GM19324 (cell line): ENCODE data around the gene LHFPL6.
A peak's percentile ranks its signal among the peaks of the same experiment; 100 is the strongest.

ENCODE experiments used
- ATAC-seq: cut with Tn5 transposase; IDR thresholded peaks from one replicate; pipeline ENCODE4 v1.9.1; 2021; ENCODE audit warnings: mild to moderate bottlenecking, moderate library complexity; ENCODE audit not compliant: unreplicated experiment, low FRiP score

LHFPL6 gene

DNA sequence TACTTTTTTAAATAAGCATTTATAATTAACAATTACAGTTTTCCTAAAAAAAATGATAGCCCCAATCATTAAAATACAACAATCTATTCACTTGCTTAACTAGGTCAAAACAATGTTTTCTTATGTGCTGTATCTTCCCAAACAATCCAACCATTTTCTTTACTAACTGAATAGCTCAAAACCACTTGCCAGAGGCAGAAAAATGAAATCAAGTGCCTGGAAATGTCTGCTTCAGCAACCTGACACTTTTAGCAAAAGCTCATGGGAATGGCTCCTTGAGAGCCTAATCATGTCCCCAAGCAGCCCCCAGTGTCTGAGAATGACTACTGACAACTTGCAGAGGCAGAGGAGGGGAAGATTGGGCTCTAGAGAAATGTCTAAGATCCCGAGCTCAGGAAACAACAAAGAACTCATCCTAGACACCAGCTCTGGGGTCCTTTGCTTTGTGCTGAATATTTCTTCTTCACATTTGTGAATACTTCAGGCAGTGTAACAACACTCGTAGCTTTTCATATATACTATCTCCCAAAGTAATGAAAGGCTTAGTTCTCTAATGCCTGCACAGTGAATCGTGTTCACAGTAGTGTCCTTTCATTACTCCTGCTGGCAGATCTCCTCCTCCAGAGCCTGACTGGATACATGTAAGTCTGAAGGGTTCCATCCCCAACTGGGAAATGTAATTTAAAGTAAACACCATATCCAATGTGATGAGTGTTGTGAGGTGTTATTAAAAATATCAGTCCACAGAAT is 280.0 kb downstream of the LHFPL6 start:
- no peak for ATAC-seq

DNA sequence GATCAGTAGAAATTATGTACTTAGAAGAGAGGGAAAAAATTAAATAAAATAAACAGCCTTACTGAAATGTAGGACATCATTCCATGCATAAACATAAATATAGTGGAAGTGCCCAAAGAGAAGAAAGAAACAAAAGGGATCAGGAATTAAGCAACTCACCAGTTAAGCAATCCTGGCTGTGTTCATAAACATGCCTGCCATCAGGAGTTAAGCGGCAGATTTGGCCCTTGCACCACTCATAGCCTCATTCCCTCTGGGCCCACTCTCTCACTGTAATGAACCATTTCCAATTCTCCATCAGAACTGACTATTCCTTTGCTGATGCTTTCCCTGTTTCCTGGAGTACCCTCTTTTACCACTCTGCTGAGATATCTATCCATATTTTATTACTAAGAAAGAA is 281.4 kb downstream of the LHFPL6 start:
- no peak for ATAC-seq

- no peak for ATAC-seq
Measured at GRCh38 chr13:39318161-39318560, 284.8 kb downstream of the LHFPL6 start.

DNA sequence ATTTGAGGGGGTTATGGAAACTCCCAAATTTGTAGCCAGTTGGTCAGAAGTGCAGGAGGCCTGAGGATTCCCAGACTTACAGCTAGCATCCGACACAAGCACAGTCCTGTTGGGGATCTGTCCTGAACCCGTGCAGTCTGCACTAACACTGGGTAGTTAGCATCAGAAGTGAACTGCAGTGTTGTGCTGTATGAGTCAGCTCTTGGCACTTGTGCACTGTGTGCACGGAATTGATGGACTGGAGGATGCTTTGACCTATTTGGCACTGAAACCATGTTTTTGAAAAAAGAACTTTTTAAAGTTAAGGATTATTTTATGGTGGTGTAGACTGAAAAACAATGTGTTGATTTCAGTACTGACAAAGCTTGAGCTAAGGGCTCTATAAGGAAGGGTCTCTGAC is 285.7 kb downstream of the LHFPL6 start:
- ATAC-seq = no peak

GRCh38 chr13:39315796-39316195 is 287.2 kb downstream of the LHFPL6 start:
- ATAC-seq = no peak

GRCh38 chr13:39313721-39314120 is 289.3 kb downstream of the LHFPL6 start:
- ATAC-seq = no peak

- no peak for ATAC-seq
Measured at GRCh38 chr13:39312596-39312995, 290.4 kb downstream of the LHFPL6 start.

DNA sequence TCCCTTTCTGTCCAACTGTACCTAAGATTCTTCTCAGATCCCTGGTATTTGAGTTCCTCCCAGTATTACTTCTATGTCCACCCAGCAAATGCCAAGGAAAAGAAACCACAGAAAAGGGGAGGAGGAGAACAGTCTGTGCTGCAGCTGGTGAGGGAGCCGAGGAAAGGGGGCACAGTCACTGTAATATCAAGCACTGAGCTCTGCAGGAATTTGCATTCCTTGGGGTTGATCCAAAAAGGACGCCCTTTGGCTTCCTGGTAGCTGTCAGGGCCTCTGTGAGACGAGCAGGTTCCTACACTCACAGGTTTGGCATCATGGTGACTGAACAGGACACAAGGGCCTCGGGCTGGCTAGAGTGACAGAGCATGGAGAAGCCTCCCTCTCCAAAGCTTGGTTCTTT is 291.4 kb downstream of the LHFPL6 start:
- no peak for ATAC-seq

DNA sequence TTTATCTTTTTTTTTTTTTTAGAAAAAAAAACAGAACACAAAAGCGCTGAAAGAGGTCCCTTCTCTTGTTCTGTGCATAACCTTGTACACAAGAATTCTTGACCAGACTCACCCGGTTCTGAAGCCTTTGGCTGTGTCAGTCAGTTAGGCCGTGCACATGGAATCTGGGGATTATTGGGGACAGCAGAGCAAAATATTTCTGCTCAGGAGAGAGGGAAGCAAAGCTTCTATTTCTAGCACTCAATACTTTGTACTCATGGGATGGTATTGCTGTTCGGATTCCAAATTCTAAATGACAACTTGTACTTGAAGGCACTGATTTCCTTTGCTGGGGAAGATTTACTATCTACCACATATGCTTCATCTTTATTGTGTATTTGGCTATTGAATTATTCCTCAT is 292.0 kb downstream of the LHFPL6 start:
- ATAC-seq = no peak

DNA sequence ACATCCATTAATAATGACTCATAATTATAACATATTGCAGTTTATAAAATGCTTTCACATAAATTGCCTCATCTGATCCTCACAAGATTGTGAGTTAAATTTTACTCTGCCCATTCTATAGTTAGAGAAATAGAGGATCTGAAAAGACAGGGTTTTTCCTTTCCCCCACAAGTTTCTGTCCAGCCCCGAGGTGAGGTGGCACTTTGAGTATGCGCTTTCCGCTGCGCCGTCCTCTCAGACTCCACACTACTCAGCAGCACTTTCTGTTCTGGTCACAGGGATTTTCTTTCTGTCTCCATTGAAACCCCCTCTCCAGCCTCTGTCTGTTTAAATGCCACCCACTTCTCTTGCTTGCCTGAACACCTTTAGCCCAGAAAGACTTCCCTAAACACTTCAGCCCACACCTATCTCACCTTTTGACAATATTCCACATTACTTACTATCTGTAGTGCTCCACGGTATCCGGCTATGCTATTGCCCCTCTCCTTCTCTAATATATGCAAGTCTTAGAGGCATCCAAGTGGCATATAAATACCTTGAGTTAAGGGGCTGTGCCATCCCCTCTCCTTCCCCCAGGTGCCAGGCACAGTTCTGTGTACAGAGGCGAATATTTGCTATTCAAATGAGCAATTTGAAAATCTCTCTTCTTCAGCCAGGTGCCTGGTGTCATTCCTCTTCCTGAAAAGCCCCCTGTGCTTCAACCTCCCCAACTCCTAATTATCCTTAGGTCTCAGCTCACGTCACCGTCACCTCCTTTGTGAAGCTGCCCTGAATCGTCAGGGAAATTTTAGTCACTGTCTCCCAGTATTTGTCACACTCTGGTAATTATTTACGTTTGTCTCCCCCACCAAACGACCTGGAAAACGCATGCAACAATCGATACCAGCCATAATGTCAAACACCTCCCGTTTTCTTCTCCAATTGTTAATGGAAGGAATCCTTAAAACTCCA is 296.1 kb downstream of the LHFPL6 start:
- peak; percentile 92 for ATAC-seq

DNA sequence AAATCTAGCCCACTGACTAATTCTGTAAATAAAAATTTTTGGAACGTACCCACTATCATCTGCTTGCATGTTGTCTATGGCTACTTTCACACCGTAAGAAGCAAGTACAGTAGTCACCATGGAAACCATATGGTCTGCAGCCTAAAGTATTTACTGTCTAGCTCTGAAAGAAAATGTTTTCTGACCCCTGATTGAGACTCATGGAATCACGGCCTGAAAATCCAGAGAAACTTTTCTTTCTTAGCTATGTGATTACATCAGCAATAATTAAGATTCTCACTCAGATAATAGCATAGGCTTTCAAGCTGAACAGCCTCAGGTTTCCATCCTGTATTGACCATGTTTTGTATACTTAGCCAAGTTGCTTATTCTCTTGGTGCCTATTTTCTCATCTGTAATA is 300.2 kb downstream of the LHFPL6 start:
- ATAC-seq = no peak

GRCh38 chr13:39298951-39299350 is 304.0 kb downstream of the LHFPL6 start:
- ATAC-seq = no peak

- no peak for ATAC-seq
Measured at GRCh38 chr13:39297664-39298171, 305.3 kb downstream of the LHFPL6 start.

DNA sequence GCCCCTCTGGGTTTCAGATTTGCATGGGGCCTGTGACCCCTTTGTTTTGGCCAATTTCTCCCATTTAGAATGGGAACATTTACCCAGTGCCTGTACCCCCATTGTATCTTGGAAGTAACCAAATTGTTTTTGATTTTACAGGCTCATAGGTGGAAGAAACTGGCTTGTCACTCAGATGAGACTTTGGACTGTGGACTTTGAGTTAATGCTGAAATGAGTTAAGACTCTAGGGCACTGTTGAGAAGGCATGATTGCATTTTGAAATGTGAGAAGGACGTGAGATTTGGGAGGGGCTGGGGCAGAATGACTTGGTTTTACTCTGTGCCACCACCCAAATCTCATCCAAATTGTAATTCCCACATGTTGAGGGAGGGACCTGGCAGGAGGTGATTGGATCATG is 306.0 kb downstream of the LHFPL6 start:
- ATAC-seq = no peak

DNA sequence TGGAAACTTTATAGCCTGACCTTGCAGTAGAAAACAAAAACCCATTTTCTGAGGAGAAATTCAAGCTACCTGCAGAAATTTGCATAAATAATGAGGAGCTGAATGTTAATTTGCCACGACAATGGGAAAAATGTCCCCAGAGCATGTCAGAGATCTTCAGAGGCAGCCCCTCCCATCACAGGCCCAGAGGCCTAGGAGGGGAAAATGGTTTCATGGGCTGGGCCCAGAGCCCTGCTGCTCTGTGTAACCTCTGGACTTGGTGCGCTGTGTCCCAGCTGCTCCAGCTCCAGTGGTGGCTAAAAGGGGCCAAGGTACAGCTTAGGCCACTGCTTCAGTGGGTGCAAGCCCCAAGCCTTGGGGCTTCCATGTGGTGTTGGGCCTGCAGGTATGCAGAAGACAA is 306.8 kb downstream of the LHFPL6 start:
- no peak for ATAC-seq
